IPS-18c (cell line): ENCODE data around the gene COL4A5.
A peak's percentile ranks its signal among the peaks of the same experiment; 100 is the strongest.

ENCODE experiments used
- H3K4me3 ChIP-seq: 2 replicates; pipeline ENCODE4 v1.7.0; 2013; ENCODE audit warnings: low read depth, mild to moderate bottlenecking, low read length, moderate library complexity; ENCODE audit not compliant: insufficient read depth
- H3K9me3 ChIP-seq: one replicate; pipeline ENCODE4 v1.6.1; 2013; ENCODE audit warnings: mild to moderate bottlenecking, low read length, moderate library complexity; ENCODE audit not compliant: control insufficient read depth, insufficient read depth

Gene COL4A5

GRCh38 chrX:108712886-108713285, 273.2 kb downstream of the COL4A5 start:
- H3K9me3 ChIP-seq = peaks cover 4% of the 10 kb centered on the region
- H3K4me3 ChIP-seq = no peak overlapping the region

- no peak overlapping the region for H3K4me3 ChIP-seq
- H3K9me3 ChIP-seq = no peaks in the 10 kb centered on the region
Measured at GRCh38 chrX:108722561-108722960, 282.9 kb downstream of the COL4A5 start.

- no peak overlapping the region for H3K4me3 ChIP-seq
- H3K9me3 ChIP-seq = no peaks in the 10 kb centered on the region
Measured at GRCh38 chrX:108726748-108727147, 287.1 kb downstream of the COL4A5 start.

GRCh38 chrX:108731153-108731552, 291.5 kb downstream of the COL4A5 start:
- H3K4me3 ChIP-seq = no peak overlapping the region

GRCh38 chrX:108732630-108733321, 293.1 kb downstream of the COL4A5 start:
- Histone ChIP-seq H3K9me3 (peaks cover 8% of the 10 kb centered on the region), H3K4me3 (peak overlapping the region; percentile 50)

More at GRCh38 chrX:108731153-108731552, 291.5 kb downstream of the COL4A5 start:
- H3K9me3 ChIP-seq = peaks cover 8% of the 10 kb centered on the region

- no peak overlapping the region for H3K4me3 ChIP-seq
- H3K9me3 ChIP-seq = peaks cover 8% of the 10 kb centered on the region
Measured at GRCh38 chrX:108734426-108734825, 294.8 kb downstream of the COL4A5 start.

- peak overlapping the region; percentile 58; the same call in 1 of the 2 replicates for H3K4me3 ChIP-seq
Measured at GRCh38 chrX:108735091-108735678, 295.5 kb downstream of the COL4A5 start.

GRCh38 chrX:108735679-108736508, 296.3 kb downstream of the COL4A5 start:
- Histone ChIP-seq H3K4me3 (peak overlapping the region; percentile 58), H3K9me3 (peaks cover 8% of the 10 kb centered on the region)

More at GRCh38 chrX:108735091-108735678, 295.5 kb downstream of the COL4A5 start:
- H3K9me3 ChIP-seq = peaks cover 8% of the 10 kb centered on the region

- Histone ChIP-seq H3K4me3 (peak within 1 kb of the TSS; percentile 69), H3K9me3 (peaks cover 8% of the 10 kb centered on the region)
Measured at GRCh38 chrX:108736509-108737479, 297.2 kb downstream of the COL4A5 start, which contains the start of gene IRS4. IRS4 (minus strand) TSS chrX:108736563.

GRCh38 chrX:108737754-108738153, 298.1 kb downstream of the COL4A5 start:
- peaks cover 8% of the 10 kb centered on the region for H3K9me3 ChIP-seq
- H3K4me3 ChIP-seq = peak overlapping the region; percentile 69; the same call in 1 of the 2 replicates

- peaks cover under 1% of the 10 kb centered on the region for H3K9me3 ChIP-seq
- H3K4me3 ChIP-seq = no peak overlapping the region
Measured at GRCh38 chrX:108740299-108740774, 300.7 kb downstream of the COL4A5 start.
